SK-N-SH (cell line): ENCODE results near the gene RAB4A. TPM values are rescaled to one million over a fixed set of nuclear protein-coding genes. Genes with fewer than 3 reads are reported as not detected.

Source experiments
- CTCF ChIA-PET: fragments of 300-600, 350-600 bp; formaldehyde crosslinking; extraction: SDS; loops from one replicate; lab custom pipeline; 2021; lab: Yijun Ruan, JAX
- POLR2A ChIA-PET: fragments of 350-600 bp; sonication (Branson Sonifier 250); formaldehyde crosslinking; extraction: SDS; loops from one replicate; lab custom pipeline; 2020; ENCODE audit warnings: antibody characterized with exemption, inconsistent platforms; lab: Yijun Ruan, JAX
- DNase-seq: peaks from one replicate; pipeline ENCODE4 v3.0.0; 2012
- H2AFZ ChIP-seq: fragments of 200-600 bp; sonication (generic); 2 replicates; pipeline ENCODE4 v1.8.1; 2016; ENCODE audit warnings: antibody characterized with exemption, mild to moderate bottlenecking, low read depth
- H3F3A ChIP-seq: fragments of 200-600 bp; sonication (generic); replicated peaks from 2 replicates; pipeline ENCODE3; 2016; ENCODE audit warnings: antibody characterized with exemption, mild to moderate bottlenecking; ENCODE audit not compliant: insufficient read depth
- H3K27ac ChIP-seq, 2 experiments: fragments of 200-500 bp in 1 of 2; fragments of 200-600 bp in 1 of 2; sonication (Bioruptor generic) in 1 of 2; sonication (generic), shearing (Covaris generic) in 1 of 2; 2 replicates each; pipeline versions ENCODE4 v1.5.1 to v1.6.1; 2014 to 2016; ENCODE audit warnings: low read depth in 2 of 2, inconsistent platforms in 1 of 2, low read length in 1 of 2, mild to moderate bottlenecking in 1 of 2, mixed read lengths in 1 of 2
- H3K27me3 ChIP-seq: fragments of 200-600 bp; sonication (generic), shearing (Covaris generic); 2 replicates; pipeline ENCODE4 v1.6.1; 2016; ENCODE audit warnings: mixed run types; ENCODE audit not compliant: insufficient read depth
- H3K36me3 ChIP-seq, 2 experiments: fragments of 200-500 bp in 1 of 2; fragments of 200-600 bp in 1 of 2; sonication (Bioruptor generic) in 1 of 2; sonication (generic) in 1 of 2; replicated peaks in 1 of 2; 2 replicates each; pipeline versions ENCODE3 to v1.5.1; 2014 to 2016; ENCODE audit warnings: low read length in 1 of 2, mild to moderate bottlenecking in 1 of 2; ENCODE audit not compliant: insufficient read depth in 2 of 2, control insufficient read depth in 1 of 2
- H3K4me1 ChIP-seq, 2 experiments: fragments of 200-500 bp in 1 of 2; fragments of 200-600 bp in 1 of 2; sonication (Bioruptor generic) in 1 of 2; sonication (generic), shearing (Covaris generic) in 1 of 2; 2 replicates each; pipeline versions ENCODE4 v1.5.1 to v1.6.1; 2014 to 2016; ENCODE audit warnings: low read depth in 1 of 2, low read length in 1 of 2, mixed run types in 1 of 2; ENCODE audit not compliant: insufficient read depth in 2 of 2, control insufficient read depth in 1 of 2
- H3K4me2 ChIP-seq: fragments of 200-600 bp; sonication (generic), shearing (Covaris generic); 2 replicates; pipeline ENCODE4 v1.6.1; 2017; ENCODE audit warnings: mixed run types
- H3K4me3 ChIP-seq, 2 experiments: fragments of 200-500 bp in 1 of 2; fragments of 200-600 bp in 1 of 2; sonication (Bioruptor generic) in 1 of 2; sonication (generic), shearing (Covaris generic) in 1 of 2; 2 replicates each; pipeline versions ENCODE4 v1.5.1 to v1.8.1; 2014 to 2016; ENCODE audit warnings: low read depth in 2 of 2, inconsistent platforms in 1 of 2, low read length in 1 of 2, mild to moderate bottlenecking in 1 of 2, mixed read lengths in 1 of 2, moderate library complexity in 1 of 2
- H3K79me2 ChIP-seq: fragments of 200-600 bp; sonication (generic); 2 replicates; pipeline ENCODE4 v1.8.1; 2017; ENCODE audit warnings: mild to moderate bottlenecking; ENCODE audit not compliant: insufficient read depth
- H3K9ac ChIP-seq: fragments of 200-600 bp; sonication (generic); 2 replicates; pipeline ENCODE4 v1.6.1; 2017; ENCODE audit warnings: mixed run types
- H3K9me2 ChIP-seq: fragments of 200-600 bp; sonication (generic); 2 replicates; pipeline ENCODE4 v1.6.1; 2017; ENCODE audit warnings: mixed run types
- H3K9me3 ChIP-seq: fragments of 200-600 bp; sonication (generic); 2 replicates; pipeline ENCODE4 v1.6.1; 2017; ENCODE audit warnings: mixed run types, mild to moderate bottlenecking, moderate library complexity
- H4K20me1 ChIP-seq: fragments of 200-600 bp; sonication (generic); 2 replicates; pipeline ENCODE4 v1.6.1; 2017; ENCODE audit warnings: mild to moderate bottlenecking, mixed run types; ENCODE audit not compliant: insufficient read depth
- EZH2phosphoT487 ChIP-seq: fragments of 200-600 bp; sonication (generic); IDR thresholded peaks from 2 replicates; pipeline ENCODE4 v1.6.1; 2017; ENCODE audit warnings: low read depth, mixed run types, mild to moderate bottlenecking, antibody characterized with exemption, moderate library complexity, borderline replicate concordance
- GABPA ChIP-seq: IDR thresholded peaks from 2 replicates; pipeline ENCODE4 v1.4.0; 2012; ENCODE audit warnings: low read depth, mild to moderate bottlenecking
- IRF3 ChIP-seq: fragments of 150-350 bp; IDR thresholded peaks from 2 replicates; pipeline ENCODE4 v1.6.1; 2016; ENCODE audit warnings: mild to moderate bottlenecking, low read depth, low read length
- MEF2A ChIP-seq: IDR thresholded peaks from 2 replicates; pipeline ENCODE4 v1.4.0; 2012; ENCODE audit warnings: low read depth, borderline replicate concordance
- NFIC ChIP-seq: IDR thresholded peaks from 2 replicates; pipeline ENCODE4 v1.4.0; 2012; ENCODE audit warnings: borderline replicate concordance
- PBX3 ChIP-seq: IDR thresholded peaks from 2 replicates; pipeline ENCODE4; 2012
- POLR2AphosphoS5 ChIP-seq: IDR thresholded peaks from 2 replicates; pipeline ENCODE4 v1.6.1; 2012; ENCODE audit warnings: low read depth, low read length
- RAD21 ChIP-seq: IDR thresholded peaks from 2 replicates; pipeline ENCODE4 v1.6.1; 2012; ENCODE audit warnings: mild to moderate bottlenecking, low read length
- RCOR1 ChIP-seq: fragments of 150-350 bp; IDR thresholded peaks from 2 replicates; pipeline ENCODE4 v1.6.1; 2017; ENCODE audit warnings: antibody characterized with exemption, low read length
- RFX5 ChIP-seq: IDR thresholded peaks from 2 replicates; pipeline ENCODE4 v1.6.1; 2012; ENCODE audit warnings: mild to moderate bottlenecking, improper control_type of control experiment, low read length
- RXRA ChIP-seq: IDR thresholded peaks from 2 replicates; pipeline ENCODE4 v1.4.0; 2012; ENCODE audit warnings: low read depth, mild to moderate bottlenecking, borderline replicate concordance
- SIN3A ChIP-seq: IDR thresholded peaks from 2 replicates; pipeline ENCODE4 v1.6.1; 2012; ENCODE audit warnings: low read depth, mild to moderate bottlenecking, low read length, moderate library complexity, borderline replicate concordance
- SMC3 ChIP-seq: IDR thresholded peaks from 2 replicates; pipeline ENCODE4 v1.6.1; 2012; ENCODE audit warnings: low read depth, low read length, improper control_type of control experiment
- TAF1 ChIP-seq: IDR thresholded peaks from 2 replicates; pipeline ENCODE4 v1.6.1; 2012; ENCODE audit warnings: low read depth, mild to moderate bottlenecking, low read length, moderate library complexity, borderline replicate concordance
- TCF12 ChIP-seq: IDR thresholded peaks from 2 replicates; pipeline ENCODE4 v1.4.0; 2012
- TEAD4 ChIP-seq: IDR thresholded peaks from 2 replicates; pipeline ENCODE4 v1.4.0; 2012; ENCODE audit warnings: mild to moderate bottlenecking, borderline replicate concordance; ENCODE audit not compliant: insufficient read depth
- USF1 ChIP-seq: IDR thresholded peaks from 2 replicates; pipeline ENCODE4 v1.4.0; 2012; ENCODE audit warnings: low read depth, borderline replicate concordance
- USF2 ChIP-seq: fragments of 150-350 bp; IDR thresholded peaks from 2 replicates; pipeline ENCODE4 v1.6.1; 2017; ENCODE audit warnings: antibody characterized with exemption, low read length, low read depth, borderline replicate concordance
- YY1 ChIP-seq: IDR thresholded peaks from 2 replicates; pipeline ENCODE4 v1.4.0; 2012; ENCODE audit warnings: low read depth, mild to moderate bottlenecking
- WGBS: methylation state at CpG from one replicate; pipeline ENCODE4 v1.1.6; 2017; ENCODE audit warnings: low lambda C conversion rate; 5-methylcytosine and 5-hydroxymethylcytosine counted together
- polyA plus RNA-seq, 3 experiments: library from polyadenylated mRNA; depleted of rRNA; stranded (reverse); fragments of >200 nt; gene quantifications; 2 replicates each; pipeline ENCODE4 v1.2.3, GENCODE V29; 2012
- TF ChIP-seq, protein P1 (sequence below): IDR thresholded peaks from 2 replicates; pipeline ENCODE4 v1.4.0; 2012; ENCODE audit warnings: low read depth

The RAB4A gene
- polyA plus RNA-seq, 1 of the 3 experiments (the other 2 are of a cell fraction), result 28.1 TPM

DNA sequence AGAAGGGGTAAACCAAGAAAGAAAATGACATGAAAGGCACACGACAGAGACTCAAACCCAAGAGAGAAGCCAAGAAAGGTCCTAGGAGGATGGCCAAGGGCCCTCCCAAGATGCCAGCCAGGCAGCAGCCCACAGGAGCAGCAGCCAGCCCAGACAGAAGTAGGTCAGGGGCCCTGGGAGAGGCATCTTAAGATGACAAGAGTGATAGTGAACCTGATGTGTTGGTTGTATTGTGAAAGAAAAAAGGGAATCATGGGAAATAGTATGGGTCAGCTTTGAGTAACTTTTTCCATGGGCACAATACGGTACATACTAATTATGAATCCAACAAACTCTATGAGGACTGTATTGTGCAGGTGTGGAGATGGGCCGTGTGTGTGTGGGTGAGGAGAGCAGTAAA, 68.6 kb downstream of the RAB4A start:
- no peak overlapping the region; the same call in 1 of the 2 replicates for H2AFZ ChIP-seq
- POLR2A ChIA-PET, result no interaction called here

DNA sequence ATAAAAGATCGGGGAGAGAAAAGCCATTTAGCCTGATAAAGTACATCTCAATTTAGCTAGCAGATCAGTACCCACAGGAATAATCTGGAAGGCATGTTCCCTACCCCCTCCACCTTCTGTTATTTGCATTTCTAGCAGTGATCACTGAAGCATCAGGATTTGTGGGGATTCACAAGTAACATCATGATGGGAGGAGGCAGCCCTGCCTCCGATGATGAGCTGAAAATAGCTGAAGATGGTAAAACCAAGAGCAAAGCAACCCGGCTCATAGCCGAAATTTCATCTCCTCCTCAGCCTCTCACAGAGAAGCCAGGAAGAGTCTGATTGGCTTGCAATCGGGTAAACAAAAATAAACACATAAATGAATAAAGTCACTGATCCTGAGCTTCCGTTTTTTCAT, 69.6 kb downstream of the RAB4A start:
- Histone ChIP-seq H3K27ac (0 out of 4 replicates have a peak overlapping the region, but pooled peaks of 1 of the 2 experiments have one; percentile 19), H3K27me3 (no peaks in the 10 kb centered on the region; the same call in 1 of the 2 replicates), H3K9ac (no peak overlapping the region), H3K4me1 (peaks cover 5 to 19% of the 10 kb centered on the region in 2 experiments; a peak in 3 of 4 replicates), H4K20me1 (no peaks in the 10 kb centered on the region), H3K9me2 (no peaks in the 10 kb centered on the region), H3K9me3 (no peaks in the 10 kb centered on the region), H2AFZ (no peak overlapping the region), H3F3A (peaks cover 7% of the 10 kb centered on the region), H3K79me2 (peaks cover 60% of the 10 kb centered on the region), H3K4me2 (peak overlapping the region; percentile 92), H3K4me3 (peak overlapping the region; percentile 6 to 85; a peak in 3 of 4 replicates), H3K36me3 (no peaks in the 10 kb centered on the region)
- ChIA-PET POLR2A (no interaction called here), CTCF (interaction anchor here (1.0 to 1.3 kb wide), 2 partner anchors 9 to 141 kb away, joined by 3 read pairs; no protein-coding TSS in a partner anchor)
- WGBS, result 86% methylated on average over 6 of the region's 6 CpGs
- DNase-seq, result no peak
- no peak for TF ChIP-seq USF2
- TF ChIP-seq MEF2A, result no peak
- no peak for TF ChIP-seq RFX5
- TF ChIP-seq GABPA, result no peak
- TF ChIP-seq, protein P1, sequence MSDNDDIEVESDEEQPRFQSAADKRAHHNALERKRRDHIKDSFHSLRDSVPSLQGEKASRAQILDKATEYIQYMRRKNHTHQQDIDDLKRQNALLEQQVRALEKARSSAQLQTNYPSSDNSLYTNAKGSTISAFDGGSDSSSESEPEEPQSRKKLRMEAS, result no peak
- no peak for TF ChIP-seq TEAD4
- no peak for TF ChIP-seq PBX3
- no peak for TF ChIP-seq NFIC
- TF ChIP-seq POLR2AphosphoS5, result no peak
- TF ChIP-seq TAF1, result no peak
- no peak for TF ChIP-seq EZH2phosphoT487
- TF ChIP-seq YY1, result no peak
- TF ChIP-seq RCOR1, result no peak
- TF ChIP-seq IRF3, result no peak

More for the DNA sequence above, 68.6 kb downstream of the RAB4A start:
- H3F3A ChIP-seq, result peaks cover 7% of the 10 kb centered on the region
- TF ChIP-seq SMC3 (no peak), TCF12 (no peak), RCOR1 (no peak), TAF1 (no peak), RXRA (no peak), USF1 (no peak), SIN3A (no peak), USF2 (no peak), RAD21 (no peak)
- TF ChIP-seq, all 33 proteins: peak for 0
- Histone ChIP-seq H4K20me1 (no peaks in the 10 kb centered on the region), H3K9me2 (no peaks in the 10 kb centered on the region), H3K27ac (no peak overlapping the region), H3K27me3 (no peaks in the 10 kb centered on the region), H3K79me2 (peaks cover 70% of the 10 kb centered on the region), H3K36me3 (peaks cover 0 to 8% of the 10 kb centered on the region in 2 experiments), H3K4me3 (no peak overlapping the region), H3K9me3 (peaks cover 3% of the 10 kb centered on the region; the same call in 1 of the 2 replicates), H3K4me2 (peak overlapping the region; percentile 11; the same call in 1 of the 2 replicates), H3K4me1 (peaks cover 5 to 20% of the 10 kb centered on the region in 2 experiments; a peak in 3 of 4 replicates), H3K9ac (no peak overlapping the region)
- no peak for DNase-seq
- CTCF ChIA-PET, result interaction anchor here (1.0 kb wide), 1 partner anchor 142 kb away, joined by 3 read pairs; no protein-coding TSS in a partner anchor
- 91% methylated on average over 3 of the region's 3 CpGs for WGBS
